OCI-LY7 (cell line): ENCODE data around the gene PLCB2. TPM values are rescaled to one million over a fixed set of nuclear protein-coding genes. Genes with fewer than 3 reads are reported as not detected.

Experiments used
- BruUV-seq: library from RNA; stranded (reverse); fragments of 400-500 nt; replicated peaks from 2 replicates; lab custom pipeline; 2021; lab: Mats Ljungman, UMichigan
- CTCF ChIA-PET: fragments of 300-600 bp; sonication (Branson Sonifier 250); formaldehyde crosslinking; loops from one replicate; lab custom pipeline; 2022; ENCODE audit warnings: antibody characterized with exemption; ENCODE audit not compliant: unreplicated experiment; lab: Charles Lee
- POLR2A ChIA-PET: fragments of 300-600 bp; sonication (Branson Sonifier 250); formaldehyde crosslinking; loops from one replicate; lab custom pipeline; 2022; ENCODE audit warnings: antibody characterized with exemption; lab: Charles Lee
- DNase-seq: peaks from one replicate; pipeline ENCODE4 v3.0.0-alpha.2; 2015; ENCODE audit warnings: low spot score
- H2AFZ ChIP-seq: fragments of 200-600 bp; sonication (generic), shearing (Covaris generic); 2 replicates; pipeline ENCODE4 v1.6.1; 2014; ENCODE audit warnings: mild to moderate bottlenecking, antibody characterized with exemption, low read length, moderate library complexity
- H3K27ac ChIP-seq: fragments of 200-600 bp; sonication (generic); 2 replicates; pipeline ENCODE4 v1.5.1; 2014; ENCODE audit warnings: mixed run types, low read depth, mild to moderate bottlenecking, moderate library complexity, low read length, inconsistent platforms; ENCODE audit not compliant: poor library complexity, severe bottlenecking
- H3K36me3 ChIP-seq: fragments of 200-600 bp; sonication (generic); 2 replicates; pipeline ENCODE4 v1.6.1; 2014; ENCODE audit warnings: mild to moderate bottlenecking, antibody characterized with exemption, low read length, moderate library complexity, mixed read lengths; ENCODE audit not compliant: insufficient read depth
- H3K4me1 ChIP-seq: fragments of 200-600 bp; sonication (generic); 2 replicates; pipeline ENCODE4 v1.5.1; 2014; ENCODE audit warnings: mild to moderate bottlenecking, low read length; ENCODE audit not compliant: insufficient read depth, poor library complexity, severe bottlenecking
- H3K4me2 ChIP-seq: fragments of 200-600 bp; sonication (generic); 2 replicates; pipeline ENCODE4 v1.6.1; 2014; ENCODE audit warnings: mild to moderate bottlenecking, low read length
- H3K4me3 ChIP-seq: fragments of 200-600 bp; sonication (generic); 2 replicates; pipeline ENCODE4 v1.5.1; 2014; ENCODE audit warnings: mild to moderate bottlenecking, low read depth, low read length; ENCODE audit not compliant: poor library complexity, severe bottlenecking
- H3K79me2 ChIP-seq: fragments of 200-600 bp; sonication (generic); 2 replicates; pipeline ENCODE4 v1.6.1; 2016; ENCODE audit warnings: low read depth, mild to moderate bottlenecking, low read length, moderate library complexity, mixed read lengths; ENCODE audit not compliant: insufficient read depth
- H3K9me2 ChIP-seq: fragments of 200-600 bp; sonication (generic); 2 replicates; pipeline ENCODE4 v1.6.1; 2016; ENCODE audit warnings: mild to moderate bottlenecking, low read length, mixed read lengths; ENCODE audit not compliant: insufficient read depth
- H3K9me3 ChIP-seq: fragments of 200-600 bp; sonication (generic); 2 replicates; pipeline ENCODE4 v1.6.1; 2014; ENCODE audit warnings: mild to moderate bottlenecking, mixed run types, low read length, mixed read lengths
- H4K20me1 ChIP-seq: fragments of 200-600 bp; sonication (generic); 2 replicates; pipeline ENCODE4 v1.6.1; 2014; ENCODE audit warnings: mild to moderate bottlenecking, antibody characterized with exemption, low read length, moderate library complexity, mixed read lengths; ENCODE audit not compliant: insufficient read depth
- EZH2phosphoT487 ChIP-seq: fragments of 200-600 bp; sonication (generic); IDR thresholded peaks from 2 replicates; pipeline ENCODE4 v1.6.1; 2018; ENCODE audit warnings: low read depth, borderline replicate concordance, mild to moderate bottlenecking, mixed run types, antibody characterized with exemption, low read length, moderate library complexity, mixed read lengths
- intact Hi-C: fragments of 100-400 bp; cut with micrococcal nuclease; formaldehyde crosslinking; loops from one replicate; pipeline ENCODE4 v1.10.0; 2022; ENCODE audit not compliant: unreplicated experiment
- total RNA-seq, 2 experiments: library from RNA; depleted of rRNA in 1 of 2; stranded (reverse); fragments of >200 nt in 1 of 2; shearing (Covaris generic) in 1 of 2; gene quantifications; 2 replicates each; pipeline ENCODE4 v1.2.3, GENCODE V29; 2014 to 2022
- TF ChIP-seq, protein P1 (sequence below): fragments of 200-600 bp; sonication (generic); conservative IDR thresholded peaks from 2 replicates; pipeline ENCODE4 v1.5.1; 2014; ENCODE audit warnings: mild to moderate bottlenecking, antibody characterized with exemption, low read length, moderate library complexity, mixed read lengths

The PLCB2 gene
- total RNA-seq, 2 experiments from 2014 or later, result 9.6 TPM; not detected in 1

DNA sequence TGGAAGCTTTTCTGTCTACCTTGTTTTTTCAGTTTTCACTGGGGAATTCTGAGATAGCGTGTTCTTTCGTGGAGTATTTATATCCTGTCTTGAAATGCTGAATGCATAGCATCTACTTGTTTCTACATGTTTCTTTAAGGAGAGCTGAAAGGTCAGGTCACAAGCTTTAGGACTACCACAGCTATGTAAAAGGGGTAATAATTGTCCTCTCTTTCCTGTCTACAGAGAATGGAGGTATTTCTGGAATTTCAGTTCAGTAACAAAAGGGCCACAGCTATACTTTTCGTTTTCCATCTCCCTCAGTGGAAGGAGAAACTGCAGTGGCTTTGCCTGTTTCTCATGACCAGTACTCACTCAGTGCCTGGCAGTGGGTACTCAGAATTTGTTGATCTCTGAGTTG, 20.4 kb upstream of the PLCB2 start:
- Histone ChIP-seq H2AFZ (no peak overlapping the region), H3K36me3 (no peaks in the 10 kb centered on the region), H3K9me2 (no peaks in the 10 kb centered on the region), H3K4me1 (peaks cover under 1% of the 10 kb centered on the region), H3K9me3 (no peaks in the 10 kb centered on the region), H3K4me3 (no peak overlapping the region), H3K4me2 (no peak overlapping the region), H4K20me1 (no peaks in the 10 kb centered on the region), H3K79me2 (no peaks in the 10 kb centered on the region), H3K27ac (no peak overlapping the region)
- intact Hi-C loops, result no loop called here
- POLR2A ChIA-PET, result no interaction called here
- DNase-seq, result no peak
- CTCF ChIA-PET, result interaction anchor here (1.0 kb wide), 1 partner anchor 9 kb away, joined by 3 read pairs; no protein-coding TSS in a partner anchor
- no peak for TF ChIP-seq EZH2phosphoT487
- TF ChIP-seq, protein P1, sequence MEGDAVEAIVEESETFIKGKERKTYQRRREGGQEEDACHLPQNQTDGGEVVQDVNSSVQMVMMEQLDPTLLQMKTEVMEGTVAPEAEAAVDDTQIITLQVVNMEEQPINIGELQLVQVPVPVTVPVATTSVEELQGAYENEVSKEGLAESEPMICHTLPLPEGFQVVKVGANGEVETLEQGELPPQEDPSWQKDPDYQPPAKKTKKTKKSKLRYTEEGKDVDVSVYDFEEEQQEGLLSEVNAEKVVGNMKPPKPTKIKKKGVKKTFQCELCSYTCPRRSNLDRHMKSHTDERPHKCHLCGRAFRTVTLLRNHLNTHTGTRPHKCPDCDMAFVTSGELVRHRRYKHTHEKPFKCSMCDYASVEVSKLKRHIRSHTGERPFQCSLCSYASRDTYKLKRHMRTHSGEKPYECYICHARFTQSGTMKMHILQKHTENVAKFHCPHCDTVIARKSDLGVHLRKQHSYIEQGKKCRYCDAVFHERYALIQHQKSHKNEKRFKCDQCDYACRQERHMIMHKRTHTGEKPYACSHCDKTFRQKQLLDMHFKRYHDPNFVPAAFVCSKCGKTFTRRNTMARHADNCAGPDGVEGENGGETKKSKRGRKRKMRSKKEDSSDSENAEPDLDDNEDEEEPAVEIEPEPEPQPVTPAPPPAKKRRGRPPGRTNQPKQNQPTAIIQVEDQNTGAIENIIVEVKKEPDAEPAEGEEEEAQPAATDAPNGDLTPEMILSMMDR, result no peak
- no TSS peak for BruUV-seq

DNA sequence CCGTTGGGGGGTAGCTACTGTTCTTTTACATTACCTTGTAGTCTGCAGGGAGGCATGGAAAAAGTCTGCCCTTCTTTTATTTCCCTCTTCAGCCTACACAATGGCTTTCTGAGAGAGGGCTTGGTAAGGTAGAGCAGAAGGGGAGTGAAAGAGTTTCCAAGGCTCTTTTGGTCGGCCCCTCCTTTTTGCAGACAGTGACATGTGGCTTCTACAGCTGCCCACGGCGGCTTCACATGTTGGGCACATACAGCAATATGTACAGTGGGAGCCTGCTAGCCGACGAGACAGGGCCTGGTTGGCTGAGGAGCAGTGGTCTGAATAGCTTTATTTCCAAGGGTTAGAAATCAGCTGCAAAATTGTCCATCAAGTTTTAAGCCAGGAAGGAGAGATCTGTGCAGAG, 19.7 kb upstream of the PLCB2 start:
- POLR2A ChIA-PET, result interaction anchor here (1.0 to 1.3 kb wide), 2 partner anchors 10 to 12 kb away, joined by 3 to 4 read pairs; no protein-coding TSS in a partner anchor

GRCh38 chr15:40325700-40326099, 18.0 kb upstream of the PLCB2 start:
- Histone ChIP-seq H4K20me1 (no peaks in the 10 kb centered on the region), H3K9me3 (no peaks in the 10 kb centered on the region), H3K4me1 (peaks cover 6% of the 10 kb centered on the region), H3K4me3 (no peak overlapping the region), H2AFZ (no peak overlapping the region), H3K9me2 (no peaks in the 10 kb centered on the region), H3K36me3 (no peaks in the 10 kb centered on the region), H3K4me2 (no peak overlapping the region), H3K79me2 (no peaks in the 10 kb centered on the region), H3K27ac (no peak overlapping the region)
- no peak for DNase-seq
- ChIA-PET POLR2A (no interaction called here), CTCF (interaction anchor here (1.4 kb wide), 1 partner anchor 11 kb away, joined by 4 read pairs; no protein-coding TSS in a partner anchor)
- TF ChIP-seq, protein P1, result no peak
- no peak for TF ChIP-seq EZH2phosphoT487
- intact Hi-C loops, result no loop called here
- BruUV-seq, result no TSS peak

More for the DNA sequence above, 19.7 kb upstream of the PLCB2 start:
- no peaks in the 10 kb centered on the region for H3K9me3 ChIP-seq
- intact Hi-C loops, result no loop called here
- no peak for DNase-seq
- no peak overlapping the region for H3K4me3 ChIP-seq
- no peak overlapping the region for H3K27ac ChIP-seq
- no peaks in the 10 kb centered on the region for H4K20me1 ChIP-seq
- BruUV-seq, result no TSS peak
- peaks cover 6% of the 10 kb centered on the region for H3K4me1 ChIP-seq
- H3K4me2 ChIP-seq, result no peak overlapping the region
- CTCF ChIA-PET, result interaction anchor here (0.9 kb wide), 1 partner anchor 10 kb away, joined by 4 read pairs; no protein-coding TSS in a partner anchor
- no peaks in the 10 kb centered on the region for H3K9me2 ChIP-seq
- no peaks in the 10 kb centered on the region for H3K36me3 ChIP-seq
- H3K79me2 ChIP-seq, result no peaks in the 10 kb centered on the region
- TF ChIP-seq EZH2phosphoT487, result no peak
- TF ChIP-seq, protein P1, result no peak
- H2AFZ ChIP-seq, result no peak overlapping the region
